Spleen (tissue), 7 donors: ENCODE results near the gene DCAF4.

Experiments used
- CTCF ChIP-seq, 11 experiments: fragments of 200-600 bp in 7 of 11; fragments of 450-650 bp in 4 of 11; sonication (generic) in 4 of 11; IDR thresholded peaks in 8 of 11; conservative IDR thresholded peaks in 3 of 11; 1 replicate in 7 of 11; 2 replicates in 4 of 11; pipeline versions ENCODE4 v1.4.0 to v1.8.0; 2016 to 2021; ENCODE audit warnings: antibody characterized with exemption in 11 of 11, inconsistent platforms in 4 of 11, mild to moderate bottlenecking in 1 of 11
- POLR2A ChIP-seq, 3 donors: fragments of 450-650 bp; IDR thresholded peaks; one replicate each; pipeline ENCODE4 v1.5.1; 2017; ENCODE audit warnings: antibody characterized with exemption in 3 of 3, mild to moderate bottlenecking in 1 of 3
- donor health status: DM: no; HTN: no; CAD: no; lungs with moderate emphysema.
- donor health status: DM: no; HTN: no; CAD: no.
- donor health status: DM: no; HTN: no; CAD: no.

GRCh38 chr14:72920008-72920407, 6.3 kb upstream of the DCAF4 start:
- TF ChIP-seq POLR2A (IDR thresholded peaks at IDR 0.05) (no peak), CTCF (IDR thresholded peaks at IDR 0.05 in 8 of 11, conservative IDR thresholded peaks at IDR 0.05 in 3 of 11) (no peak)
